GM18519 (cell line): ENCODE measurements around the gene CCAR1.
"Not testable (repeated sequence)": the region's sequence is repeated elsewhere in the genome, so short reads cannot be mapped to it uniquely, and the experiment has no call there.

ENCODE experiments used
- ATAC-seq: cut with Tn5 transposase; IDR thresholded peaks from one replicate; pipeline ENCODE4 v1.9.1; 2021; ENCODE audit warnings: mild to moderate bottlenecking, moderate library complexity; ENCODE audit not compliant: unreplicated experiment, low FRiP score

The CCAR1 gene, protein sequence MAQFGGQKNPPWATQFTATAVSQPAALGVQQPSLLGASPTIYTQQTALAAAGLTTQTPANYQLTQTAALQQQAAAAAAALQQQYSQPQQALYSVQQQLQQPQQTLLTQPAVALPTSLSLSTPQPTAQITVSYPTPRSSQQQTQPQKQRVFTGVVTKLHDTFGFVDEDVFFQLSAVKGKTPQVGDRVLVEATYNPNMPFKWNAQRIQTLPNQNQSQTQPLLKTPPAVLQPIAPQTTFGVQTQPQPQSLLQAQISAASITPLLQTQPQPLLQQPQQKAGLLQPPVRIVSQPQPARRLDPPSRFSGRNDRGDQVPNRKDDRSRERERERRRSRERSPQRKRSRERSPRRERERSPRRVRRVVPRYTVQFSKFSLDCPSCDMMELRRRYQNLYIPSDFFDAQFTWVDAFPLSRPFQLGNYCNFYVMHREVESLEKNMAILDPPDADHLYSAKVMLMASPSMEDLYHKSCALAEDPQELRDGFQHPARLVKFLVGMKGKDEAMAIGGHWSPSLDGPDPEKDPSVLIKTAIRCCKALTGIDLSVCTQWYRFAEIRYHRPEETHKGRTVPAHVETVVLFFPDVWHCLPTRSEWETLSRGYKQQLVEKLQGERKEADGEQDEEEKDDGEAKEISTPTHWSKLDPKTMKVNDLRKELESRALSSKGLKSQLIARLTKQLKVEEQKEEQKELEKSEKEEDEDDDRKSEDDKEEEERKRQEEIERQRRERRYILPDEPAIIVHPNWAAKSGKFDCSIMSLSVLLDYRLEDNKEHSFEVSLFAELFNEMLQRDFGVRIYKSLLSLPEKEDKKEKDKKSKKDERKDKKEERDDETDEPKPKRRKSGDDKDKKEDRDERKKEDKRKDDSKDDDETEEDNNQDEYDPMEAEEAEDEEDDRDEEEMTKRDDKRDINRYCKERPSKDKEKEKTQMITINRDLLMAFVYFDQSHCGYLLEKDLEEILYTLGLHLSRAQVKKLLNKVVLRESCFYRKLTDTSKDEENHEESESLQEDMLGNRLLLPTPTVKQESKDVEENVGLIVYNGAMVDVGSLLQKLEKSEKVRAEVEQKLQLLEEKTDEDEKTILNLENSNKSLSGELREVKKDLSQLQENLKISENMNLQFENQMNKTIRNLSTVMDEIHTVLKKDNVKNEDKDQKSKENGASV

GRCh38 chr10:68720793-68721672 is at the start of gene CCAR1:
CCAR1 (plus strand) TSS chr10:68721239; CDS start chr10:68722505, 1,266 bp downstream.
- peak; percentile 98 for ATAC-seq

GRCh38 chr10:68684413-68684812 is 36.6 kb upstream of the CCAR1 start:
- no peak for ATAC-seq

- no peak for ATAC-seq
Observed at GRCh38 chr10:68696018-68696417, 25.0 kb upstream of the CCAR1 start.

DNA sequence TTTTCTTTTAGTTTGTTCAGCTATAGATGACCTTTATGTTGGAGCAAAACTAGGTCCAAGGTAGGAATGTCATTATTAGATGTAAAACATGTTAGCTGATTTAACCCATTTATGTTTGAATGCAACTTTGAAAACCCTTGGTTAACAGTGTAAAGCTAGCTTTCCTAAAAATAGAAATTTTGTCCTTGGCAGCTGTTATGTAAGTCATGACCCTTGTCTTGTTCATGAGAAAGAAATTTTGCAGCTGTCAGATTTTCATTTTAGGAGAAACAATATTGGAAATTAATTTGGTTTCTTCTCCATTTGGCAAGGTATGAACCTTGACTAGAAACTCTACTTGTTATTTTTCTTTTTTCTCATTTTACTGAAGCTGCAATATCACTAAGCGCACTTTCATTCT is 23.9 kb upstream of the CCAR1 start:
- ATAC-seq: no peak

DNA sequence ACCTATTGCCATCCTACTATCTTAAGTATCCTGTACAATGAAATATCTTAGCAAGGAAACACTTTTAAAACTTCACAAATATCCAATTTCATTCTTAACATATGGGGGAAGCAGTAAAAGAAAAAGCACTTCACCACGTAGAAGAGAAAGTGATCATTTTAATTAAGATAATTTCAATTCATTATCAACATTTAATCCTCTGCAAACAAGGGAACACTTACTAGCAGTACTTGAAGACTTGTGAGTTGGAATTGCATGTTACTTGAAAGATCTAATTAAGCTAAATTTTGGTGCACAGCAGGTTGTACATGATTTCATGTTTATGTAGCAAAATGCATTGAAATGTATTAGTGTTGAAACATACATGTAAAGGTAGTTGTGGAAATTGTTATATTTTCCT is 20.8 kb upstream of the CCAR1 start:
- no peak for ATAC-seq

GRCh38 chr10:68705548-68705947 is 15.5 kb upstream of the CCAR1 start:
- ATAC-seq: no peak

DNA sequence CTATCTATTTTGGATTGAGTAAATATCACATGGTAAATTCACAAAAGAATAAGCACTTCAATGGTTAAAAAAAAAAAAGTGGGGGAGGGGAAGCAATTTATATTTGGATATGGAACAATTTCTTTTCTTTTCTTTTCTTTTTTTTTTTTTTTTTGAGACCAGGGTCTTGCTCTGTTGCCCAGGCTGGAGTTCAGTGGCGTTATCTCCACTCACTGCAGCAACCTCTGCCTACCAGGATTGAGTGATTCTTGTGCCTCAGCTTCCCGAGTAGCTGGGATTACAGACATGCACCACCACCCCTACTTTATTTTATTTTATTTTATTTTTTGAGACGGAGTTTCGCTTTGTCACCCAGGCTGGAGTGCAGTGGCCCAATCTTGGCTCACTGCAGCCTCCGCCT is 12.1 kb upstream of the CCAR1 start:
- ATAC-seq: not testable (repeated sequence)

GRCh38 chr10:68713065-68713464 is 8.0 kb upstream of the CCAR1 start:
- ATAC-seq: not testable (repeated sequence)

DNA sequence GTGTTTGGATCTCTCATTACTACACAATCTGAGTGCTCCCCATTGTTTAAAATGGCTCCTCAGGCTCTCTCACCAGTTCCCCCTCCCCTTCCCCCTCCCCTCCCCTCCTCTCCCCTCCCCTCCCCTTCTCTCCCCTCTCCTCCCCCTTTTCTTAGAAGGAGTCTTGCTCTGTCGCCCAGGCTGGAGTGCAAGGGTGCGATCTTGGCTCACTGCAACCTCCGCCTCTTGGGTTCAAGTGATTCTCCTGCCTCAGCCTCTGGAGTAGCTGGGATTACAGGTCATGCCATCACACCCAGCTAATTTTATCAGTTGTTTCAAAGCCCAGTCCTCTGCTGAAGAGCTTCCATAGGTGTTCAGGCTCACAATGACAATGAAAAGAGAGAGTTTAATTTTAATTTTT is 3.6 kb upstream of the CCAR1 start:
- no peak for ATAC-seq

GRCh38 chr10:68721673-68722335 is 765 bp downstream of the CCAR1 start:
- no peak for ATAC-seq

DNA sequence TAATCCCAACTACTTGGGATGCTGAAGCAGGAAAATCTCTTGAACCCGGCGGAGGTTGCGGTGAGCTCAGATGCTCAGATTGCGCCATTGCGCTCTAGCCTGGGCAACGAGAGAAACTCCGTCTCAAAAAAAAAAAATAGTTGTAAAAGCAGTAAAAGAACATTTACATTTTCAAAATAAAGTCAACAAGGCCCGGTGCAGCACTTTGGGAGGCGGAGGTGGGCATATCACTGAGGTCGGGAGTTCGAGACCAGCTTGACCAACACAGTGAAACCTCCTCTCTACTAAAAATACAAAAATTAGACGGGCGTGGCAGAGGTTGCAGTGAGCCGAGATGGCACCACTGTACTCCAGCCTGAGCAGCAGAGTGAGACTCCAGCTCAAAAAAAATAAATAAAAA is 4.0 kb downstream of the CCAR1 start:
- ATAC-seq: no peak

DNA sequence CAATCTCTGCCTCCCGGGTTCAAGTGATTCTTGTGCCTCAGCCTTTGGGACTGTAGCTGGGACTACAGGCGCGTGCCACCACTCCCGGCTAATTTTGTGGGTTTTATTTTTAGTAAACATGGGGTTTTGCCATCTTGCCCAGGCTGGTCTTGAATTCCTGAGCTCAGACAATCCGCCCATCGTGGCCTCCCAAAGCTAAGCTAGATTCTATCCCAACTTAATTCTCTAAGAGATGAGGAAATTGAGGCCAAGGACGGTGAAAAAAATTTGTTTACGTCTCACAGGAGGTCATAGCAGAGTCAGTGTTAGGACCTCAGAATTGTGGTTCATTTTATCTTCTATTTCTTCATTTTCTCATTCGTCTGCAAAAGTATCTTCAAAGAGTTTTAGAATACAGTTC is 6.1 kb downstream of the CCAR1 start:
- no peak for ATAC-seq

DNA sequence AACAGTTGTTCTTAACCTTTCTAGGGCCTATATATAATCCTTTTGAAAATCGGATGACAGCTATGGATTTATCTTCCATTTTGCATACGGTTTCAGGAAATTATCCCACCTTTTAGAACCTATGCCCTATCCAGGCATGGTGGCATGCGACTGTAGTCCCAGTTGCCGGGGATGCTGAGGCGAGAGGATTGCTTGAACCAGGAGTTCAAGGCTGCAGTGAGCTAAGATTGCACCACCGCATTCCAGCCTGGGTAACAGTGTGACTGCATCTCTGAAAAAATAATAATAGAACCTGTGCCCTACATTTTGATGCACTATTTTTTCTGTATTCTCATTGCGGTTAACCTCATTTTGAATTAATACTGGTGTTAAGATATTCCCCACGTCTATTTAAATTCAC is 11.6 kb downstream of the CCAR1 start:
- ATAC-seq: no peak

DNA sequence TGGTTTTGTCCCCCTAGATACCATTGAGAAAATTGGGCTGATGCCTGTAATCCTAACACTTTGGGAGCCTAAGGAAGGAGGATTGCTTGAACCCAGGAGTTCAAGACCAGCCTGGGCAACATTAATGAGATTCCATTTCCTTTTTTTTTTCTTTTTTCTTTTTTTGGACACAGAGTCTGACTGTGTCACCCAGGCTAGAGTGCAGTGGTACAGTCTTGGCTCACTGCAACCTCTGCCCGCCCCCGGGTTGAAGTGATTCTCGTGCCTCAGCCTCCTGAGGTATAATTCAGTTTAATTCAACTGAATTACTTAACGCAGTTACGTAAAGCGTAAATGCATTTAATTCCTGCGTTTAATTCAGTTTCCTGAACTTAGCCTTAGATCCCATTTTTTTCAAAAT is 13.3 kb downstream of the CCAR1 start:
- ATAC-seq: no peak

DNA sequence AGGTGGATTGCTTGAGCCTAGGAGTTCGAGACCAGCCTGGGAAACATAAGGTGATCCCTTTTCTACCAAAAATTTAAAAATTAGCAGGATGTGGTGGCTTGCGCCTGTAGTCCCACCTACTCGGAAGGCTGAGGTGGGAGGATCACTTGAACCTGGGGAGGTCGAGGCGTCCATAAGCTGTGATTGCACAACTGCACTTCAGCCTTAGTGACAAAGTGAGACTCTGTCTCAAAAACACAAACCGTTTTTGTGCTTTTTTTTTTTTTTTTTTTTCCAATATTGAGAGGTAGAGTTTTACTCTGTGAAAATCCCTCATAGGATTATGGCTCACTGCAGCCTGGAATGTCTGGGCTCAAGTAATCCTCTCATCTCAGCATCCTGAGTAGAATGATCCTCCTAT is 14.1 kb downstream of the CCAR1 start:
- ATAC-seq: no peak

DNA sequence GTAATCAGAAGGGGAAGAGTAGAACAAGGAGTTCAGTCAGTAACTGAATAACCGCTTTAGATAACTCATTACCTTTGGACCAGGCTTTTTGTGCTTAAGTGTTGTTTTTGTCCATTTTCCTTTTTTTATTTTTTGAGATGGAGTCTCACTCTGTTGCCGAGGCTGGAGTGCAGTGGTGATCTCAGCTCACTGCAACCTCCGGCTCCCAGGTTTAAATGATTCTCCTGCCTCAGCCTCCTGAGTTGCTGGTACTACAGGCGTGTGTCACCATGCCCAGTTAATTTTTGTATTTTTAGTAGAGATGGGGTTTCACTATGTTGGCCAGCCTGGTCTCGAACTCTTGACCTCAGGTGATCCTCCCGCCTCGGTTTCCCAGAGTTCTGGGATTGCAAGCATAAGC is 14.7 kb downstream of the CCAR1 start:
- not testable (repeated sequence) for ATAC-seq

- ATAC-seq: not testable (repeated sequence)
Observed at GRCh38 chr10:68740676-68741075, 19.6 kb downstream of the CCAR1 start.

- no peak for ATAC-seq
Observed at GRCh38 chr10:68742397-68742796, 21.4 kb downstream of the CCAR1 start.

GRCh38 chr10:68752711-68753350 is 31.8 kb downstream of the CCAR1 start:
- ATAC-seq: no peak
